GM18907 (cell line): Measurements from ENCODE around the gene KISS1R.

Experiments used
- ATAC-seq: cut with Tn5 transposase; IDR thresholded peaks from one replicate; pipeline ENCODE4 v1.9.1; 2021; ENCODE audit warnings: mild to moderate bottlenecking, moderate library complexity; ENCODE audit not compliant: unreplicated experiment

Gene KISS1R

DNA sequence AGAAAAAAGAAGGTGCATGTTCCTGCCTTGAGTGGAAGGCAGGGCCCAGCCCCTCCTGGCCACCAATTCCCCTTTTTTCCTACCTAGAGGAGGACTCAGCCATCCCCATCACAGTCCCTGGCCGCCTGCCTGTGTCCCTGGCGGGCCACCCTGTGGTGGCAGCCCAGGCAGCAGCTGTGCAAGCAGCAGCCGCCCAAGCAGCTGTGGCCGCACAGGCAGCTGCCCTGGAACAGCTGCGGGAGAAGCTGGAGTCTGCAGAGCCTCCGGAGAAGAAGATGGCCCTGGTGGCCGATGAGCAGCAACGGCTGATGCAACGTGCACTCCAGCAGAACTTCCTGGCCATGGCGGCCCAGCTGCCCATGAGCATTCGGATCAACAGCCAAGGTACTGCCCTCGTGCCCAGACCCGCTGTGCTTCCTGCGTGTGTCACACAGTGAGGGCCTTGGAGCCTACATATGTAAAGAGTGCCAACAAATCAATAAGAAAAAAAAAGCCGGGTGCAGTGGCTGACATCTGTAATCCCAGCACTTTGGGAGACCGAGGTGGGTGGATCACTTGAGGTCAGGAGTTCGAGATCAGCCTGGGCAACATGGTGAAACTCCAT lies 49.5 kb downstream of the KISS1R start:
- ATAC-seq = no peak
